GM13976 (cell line): ENCODE data around the gene ZBP1.

Source experiments
- DNase-seq: peaks from one replicate; pipeline ENCODE4 v3.0.0; 2012; ENCODE audit warnings: low spot score
- in situ Hi-C: fragments of 300-500 bp; cut with MboI; formaldehyde crosslinking; loops from one replicate; pipeline ENCODE4 v1.12.0; 2022; ENCODE audit warnings: low sequenced_read_pairs, mixed read lengths, inconsistent platforms; ENCODE audit not compliant: unreplicated experiment
- TF ChIP-seq, protein P1 (sequence below): IDR thresholded peaks from 2 replicates; pipeline ENCODE4 v1.5.1; 2012; ENCODE audit warnings: borderline replicate concordance, mild to moderate bottlenecking; ENCODE audit not compliant: insufficient read depth; ENCODE audit errors: extremely low read depth, missing control alignments, control extremely low read depth

ZBP1 gene

DNA sequence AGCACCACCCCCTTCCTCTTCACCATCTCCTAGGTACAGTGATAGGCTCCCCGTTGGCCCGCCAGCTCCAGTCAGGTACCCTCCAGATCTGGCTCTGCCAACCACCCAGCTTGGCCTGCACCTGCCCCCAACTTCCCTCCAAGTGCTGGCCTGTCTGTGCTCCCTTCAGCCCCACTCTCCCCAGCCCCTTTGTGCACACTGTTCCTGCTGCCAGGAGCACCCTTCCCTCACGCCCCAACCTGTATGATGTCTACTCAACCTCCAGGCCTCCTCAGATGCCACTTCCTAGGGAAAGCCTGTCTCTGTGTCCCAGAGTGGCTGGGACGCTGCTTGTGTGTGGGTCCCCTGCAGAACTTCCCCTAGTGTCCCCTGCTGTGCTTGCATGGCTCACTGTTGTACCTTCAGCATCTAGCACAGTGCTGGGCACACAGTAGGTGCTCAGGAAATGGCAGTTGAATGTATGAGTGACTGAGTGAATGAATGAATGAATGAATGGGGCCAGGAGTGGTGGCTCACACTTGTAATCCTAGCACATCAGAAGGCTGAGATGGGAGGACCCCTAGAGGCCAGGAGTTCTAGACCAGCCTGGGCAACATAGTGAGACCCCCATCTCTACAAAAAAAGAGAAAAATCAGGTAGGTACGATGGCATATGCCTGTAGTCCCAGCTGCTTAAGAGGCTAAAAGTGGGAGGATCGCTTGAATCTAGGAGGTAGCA, 3.0 kb downstream of the ZBP1 start:
- no peak for DNase-seq
- TF ChIP-seq, protein P1, sequence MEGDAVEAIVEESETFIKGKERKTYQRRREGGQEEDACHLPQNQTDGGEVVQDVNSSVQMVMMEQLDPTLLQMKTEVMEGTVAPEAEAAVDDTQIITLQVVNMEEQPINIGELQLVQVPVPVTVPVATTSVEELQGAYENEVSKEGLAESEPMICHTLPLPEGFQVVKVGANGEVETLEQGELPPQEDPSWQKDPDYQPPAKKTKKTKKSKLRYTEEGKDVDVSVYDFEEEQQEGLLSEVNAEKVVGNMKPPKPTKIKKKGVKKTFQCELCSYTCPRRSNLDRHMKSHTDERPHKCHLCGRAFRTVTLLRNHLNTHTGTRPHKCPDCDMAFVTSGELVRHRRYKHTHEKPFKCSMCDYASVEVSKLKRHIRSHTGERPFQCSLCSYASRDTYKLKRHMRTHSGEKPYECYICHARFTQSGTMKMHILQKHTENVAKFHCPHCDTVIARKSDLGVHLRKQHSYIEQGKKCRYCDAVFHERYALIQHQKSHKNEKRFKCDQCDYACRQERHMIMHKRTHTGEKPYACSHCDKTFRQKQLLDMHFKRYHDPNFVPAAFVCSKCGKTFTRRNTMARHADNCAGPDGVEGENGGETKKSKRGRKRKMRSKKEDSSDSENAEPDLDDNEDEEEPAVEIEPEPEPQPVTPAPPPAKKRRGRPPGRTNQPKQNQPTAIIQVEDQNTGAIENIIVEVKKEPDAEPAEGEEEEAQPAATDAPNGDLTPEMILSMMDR: no peak
- in situ Hi-C loops: loop anchor here (25.0 kb wide), 1 partner anchor 570 kb away; no protein-coding TSS in a partner anchor

DNA sequence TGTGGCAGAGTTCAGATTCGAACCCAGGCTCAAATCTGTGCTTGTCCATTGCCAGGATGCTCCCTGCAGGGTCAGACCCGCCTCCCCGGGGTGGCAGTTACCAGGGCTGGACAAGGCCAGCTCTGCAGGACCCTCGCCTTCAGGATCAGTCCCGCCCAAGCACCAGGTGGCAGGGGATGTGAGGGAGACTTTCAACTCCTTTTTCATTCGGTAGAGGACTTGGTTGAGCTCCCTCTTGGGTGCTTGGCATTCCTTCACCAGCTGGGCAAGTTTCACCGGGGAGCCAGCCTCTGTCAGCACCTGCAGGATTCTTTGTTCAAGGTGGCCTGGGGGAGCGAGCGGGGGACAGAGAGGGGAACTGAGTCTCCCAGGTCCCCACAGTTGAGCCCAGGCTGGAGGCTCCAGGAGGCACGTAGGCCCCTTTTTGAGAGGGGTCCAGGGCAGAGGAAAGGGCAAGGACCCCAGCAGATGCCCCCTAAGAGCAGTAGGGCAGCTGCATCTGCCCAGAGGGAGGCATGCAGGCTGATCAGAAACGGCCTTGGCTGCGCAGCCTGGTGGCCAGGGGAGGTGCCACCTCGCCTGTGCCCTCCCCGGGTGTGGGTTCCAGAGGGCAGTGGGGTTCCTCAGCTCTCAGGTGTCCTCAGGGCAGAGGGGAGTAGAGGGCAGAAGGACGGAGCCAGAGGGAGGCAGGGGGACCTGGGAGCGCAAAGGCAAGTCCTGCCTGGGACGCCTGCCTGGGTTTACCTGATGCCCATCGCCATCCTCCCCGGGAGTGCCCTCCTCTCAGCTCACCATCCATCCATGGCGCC, 3.9 kb downstream of the ZBP1 start:
- no peak for DNase-seq
- TF ChIP-seq, protein P1: no peak
- in situ Hi-C loops: loop anchor here (25.0 kb wide), 1 partner anchor 571 kb away; no protein-coding TSS in a partner anchor

DNA sequence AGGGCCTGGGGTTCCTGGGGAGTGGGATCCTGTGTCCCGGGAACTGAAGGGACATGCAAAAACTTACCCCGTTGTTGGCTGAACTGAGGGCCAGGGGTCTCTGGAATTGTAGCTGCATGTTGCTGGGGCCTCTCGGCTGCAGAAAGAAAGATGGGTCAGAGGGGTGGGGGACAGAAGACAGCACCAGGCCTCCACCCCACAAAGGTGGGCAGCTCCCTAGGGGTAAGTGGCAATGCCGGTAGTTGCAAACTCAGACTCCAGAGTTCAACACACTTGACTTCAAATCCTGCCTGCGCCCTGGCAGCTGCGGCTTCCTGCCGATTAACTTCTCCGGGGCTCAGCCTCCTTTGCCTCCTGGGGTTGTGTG, 4.8 kb downstream of the ZBP1 start:
- TF ChIP-seq, protein P1: no peak
- in situ Hi-C loops: loop anchor here (25.0 kb wide), 1 partner anchor 572 kb away; no protein-coding TSS in a partner anchor
- no peak for DNase-seq

DNA sequence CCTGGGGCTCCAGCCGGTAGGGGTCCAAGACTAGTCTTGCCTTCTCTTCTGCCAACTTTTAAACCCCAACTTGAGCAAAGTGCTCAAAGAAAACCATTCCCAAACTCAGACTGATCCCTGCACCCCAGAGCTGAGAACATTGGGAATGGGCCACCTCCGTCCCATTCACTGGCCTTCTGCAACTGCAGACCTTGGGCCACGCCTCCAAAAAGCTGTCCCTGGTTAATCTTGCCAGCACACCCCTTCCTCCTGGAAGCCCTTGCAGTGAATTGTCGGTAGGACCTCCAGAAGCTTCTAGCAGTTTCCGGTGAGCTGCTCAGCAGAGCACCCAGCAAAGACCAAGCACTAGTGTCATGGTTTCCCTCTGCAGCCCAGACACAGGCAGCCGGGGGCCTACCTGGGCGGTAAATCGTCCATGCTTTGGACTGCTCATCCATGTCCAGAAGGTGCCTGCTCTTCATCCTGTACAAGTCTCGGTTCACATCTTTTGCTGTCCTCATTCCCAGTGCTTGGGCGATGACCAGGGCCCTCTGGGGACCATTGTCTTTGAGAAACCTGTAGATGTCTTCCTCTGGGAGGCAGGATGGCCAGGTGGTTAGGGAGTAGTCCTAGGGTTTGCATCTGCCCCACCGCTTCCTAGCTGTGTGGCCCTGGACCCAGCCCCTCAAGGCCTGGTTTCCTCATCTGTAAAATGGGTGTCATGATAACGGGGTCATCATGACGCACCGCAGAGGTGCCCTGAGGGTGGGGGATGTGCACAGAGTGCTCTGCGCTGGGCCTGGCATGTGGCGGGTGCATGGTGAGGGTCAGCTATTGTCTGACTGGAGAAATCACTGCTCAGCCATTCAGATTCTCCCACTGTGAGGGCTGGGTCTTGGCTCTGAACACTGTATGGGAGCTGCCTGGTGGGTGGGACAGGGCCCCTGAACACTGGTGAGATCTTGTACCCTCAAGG, 5.5 kb downstream of the ZBP1 start:
- TF ChIP-seq, protein P1: no peak
- no peak for DNase-seq
- in situ Hi-C loops: loop anchor here (25.0 kb wide), 1 partner anchor 573 kb away; no protein-coding TSS in a partner anchor

DNA sequence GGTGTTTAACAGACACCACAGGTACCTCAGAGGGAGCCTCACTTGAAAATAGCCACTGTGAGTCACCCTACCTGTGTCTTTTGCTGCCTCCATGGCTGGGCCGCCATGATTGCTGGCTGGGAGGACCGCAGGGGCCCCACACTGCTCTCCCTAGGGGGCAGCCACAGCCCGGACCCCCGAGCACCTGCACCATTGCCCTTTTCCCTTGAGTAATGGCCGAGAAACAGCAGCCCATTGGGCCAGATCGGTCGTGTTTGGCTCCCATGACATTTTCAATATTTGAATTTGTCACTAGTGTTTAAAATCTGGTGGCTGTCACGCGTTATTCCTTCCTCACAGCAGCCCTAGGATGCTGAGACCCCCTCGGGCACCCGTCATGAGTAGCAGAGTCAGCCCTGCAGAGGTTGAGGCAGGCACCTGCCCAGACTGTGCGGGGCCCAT, 6.7 kb downstream of the ZBP1 start:
- in situ Hi-C loops: loop anchor here (25.0 kb wide), 1 partner anchor 574 kb away; no protein-coding TSS in a partner anchor
- TF ChIP-seq, protein P1: no peak
- no peak for DNase-seq
